Measurements from ENCODE around the gene TSPEAR. TPM values are rescaled to one million over a fixed set of nuclear protein-coding genes. Genes with fewer than 3 reads are reported as not detected.

TSPEAR gene
- total RNA-seq, 1 donor from 2014 or later, result 4.1 TPM

Small RNA genes within 50 kb of the gene (small RNA-seq; reads per million reads assigned to genes)
- gene KRTAP12-6P (ENCODE audit: low replicate concordance), result not detected

Other genes starting within 250 kb of the TSPEAR start
- 0.30 TPM for gene KRTAP10-1, start 171.4 kb downstream of the TSPEAR start, total RNA-seq
- gene KRTAP10-2, start 160.1 kb downstream of the TSPEAR start, total RNA-seq, result 0.30 TPM
- not detected for gene KRTAP10-3, start 152.8 kb downstream of the TSPEAR start, total RNA-seq
- 0.39 TPM for gene KRTAP10-4, start 137.8 kb downstream of the TSPEAR start, total RNA-seq
- gene KRTAP10-5, start 131.0 kb downstream of the TSPEAR start, total RNA-seq, result not detected
- not detected for gene KRTAP10-6, start 119.1 kb downstream of the TSPEAR start, total RNA-seq
- gene KRTAP10-7, start 111.0 kb downstream of the TSPEAR start, total RNA-seq, result 0.99 TPM
- gene KRTAP10-8, start 99.5 kb downstream of the TSPEAR start, total RNA-seq, result not detected
- 0.20 TPM for gene KRTAP10-9, start 84.5 kb downstream of the TSPEAR start, total RNA-seq
- gene KRTAP10-10, start 74.2 kb downstream of the TSPEAR start, total RNA-seq, result 0.49 TPM
- 0.69 TPM for gene KRTAP10-11, start 65.2 kb downstream of the TSPEAR start, total RNA-seq
- not detected for gene KRTAP12-4, start 56.9 kb downstream of the TSPEAR start, total RNA-seq
- not detected for gene KRTAP12-3, start 53.6 kb downstream of the TSPEAR start, total RNA-seq
- 1.5 TPM for gene KRTAP12-2, start 44.6 kb downstream of the TSPEAR start, total RNA-seq
- 2.0 TPM for gene KRTAP12-1, start 29.4 kb downstream of the TSPEAR start, total RNA-seq
- gene KRTAP10-12, start 14.4 kb downstream of the TSPEAR start, total RNA-seq, result not detected
- 65.8 TPM for gene UBE2G2, start 90.2 kb upstream of the TSPEAR start, total RNA-seq
- 33.1 TPM for gene SUMO3, start 106.5 kb upstream of the TSPEAR start, total RNA-seq
- 88.6 TPM for gene PTTG1IP, start 162.1 kb upstream of the TSPEAR start, total RNA-seq
- gene ITGB2, start 209.3 kb upstream of the TSPEAR start, total RNA-seq, result 22.5 TPM
- 10.0 TPM for gene SLX9, start 228.5 kb upstream of the TSPEAR start, total RNA-seq